ENCODE results near the gene EGFR. TPM values are rescaled to one million over a fixed set of nuclear protein-coding genes. Genes with fewer than 3 reads are reported as not detected.

EGFR gene
- polyA plus RNA-seq, 3 donors = 12.6 to 24.4 (median 13.6) TPM

DNA sequence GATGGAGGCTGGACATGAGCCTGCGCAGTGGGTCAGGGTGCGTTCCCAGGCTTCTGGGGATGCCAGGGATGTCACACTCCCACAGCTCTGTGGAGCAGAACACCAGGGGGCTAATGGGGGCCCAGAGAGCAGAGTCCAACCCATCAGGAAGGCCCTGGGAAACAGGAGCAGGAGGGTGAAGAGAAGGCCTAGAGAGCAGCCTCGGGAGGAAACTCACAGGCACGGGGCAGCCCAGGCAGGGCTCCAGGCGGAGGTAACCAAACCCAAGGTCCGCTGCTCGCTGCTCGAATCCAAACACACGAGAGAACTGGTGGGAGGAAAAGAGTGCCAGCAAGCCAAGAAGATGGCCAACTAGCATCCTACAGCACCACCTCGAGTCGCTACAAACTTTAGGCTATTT lies 215.6 kb downstream of the EGFR start:
- 84 to 87% (median 86%) methylated on average over 11 of the region's 11 CpGs for WGBS, 3 donors
- no peak overlapping the region for H3K27ac ChIP-seq (ENCODE audit: low read depth, low read length)

DNA sequence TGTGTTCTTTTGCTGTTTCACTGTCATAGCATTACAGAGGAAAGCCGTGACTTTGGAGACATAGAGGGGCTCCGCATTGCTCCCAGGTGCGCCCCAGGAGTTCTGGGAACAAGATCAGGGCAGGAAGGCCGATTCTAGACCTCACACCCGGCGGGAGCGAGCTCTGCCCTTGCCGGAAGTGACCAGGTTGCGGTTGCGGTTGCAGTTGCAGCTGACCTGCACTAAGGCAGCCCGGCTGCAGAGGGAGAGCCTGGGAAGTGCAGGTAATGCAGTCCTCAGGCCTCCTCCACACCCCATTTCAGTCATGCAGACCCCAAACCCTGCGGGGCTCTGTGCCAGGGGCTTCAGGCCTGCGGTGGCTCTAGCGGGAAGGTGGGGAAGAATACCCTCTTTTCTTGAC lies 216.3 kb downstream of the EGFR start:
- WGBS, 3 donors = 84 to 89% (median 87%) methylated on average over 14 of the region's 14 CpGs
- H3K27ac ChIP-seq (ENCODE audit: low read depth, low read length) = no peak overlapping the region

GRCh38 chr7:55235801-55236200 lies 217.0 kb downstream of the EGFR start:
- 76 to 83% (median 80%) methylated on average over 6 of the region's 6 CpGs for WGBS, 3 donors

DNA sequence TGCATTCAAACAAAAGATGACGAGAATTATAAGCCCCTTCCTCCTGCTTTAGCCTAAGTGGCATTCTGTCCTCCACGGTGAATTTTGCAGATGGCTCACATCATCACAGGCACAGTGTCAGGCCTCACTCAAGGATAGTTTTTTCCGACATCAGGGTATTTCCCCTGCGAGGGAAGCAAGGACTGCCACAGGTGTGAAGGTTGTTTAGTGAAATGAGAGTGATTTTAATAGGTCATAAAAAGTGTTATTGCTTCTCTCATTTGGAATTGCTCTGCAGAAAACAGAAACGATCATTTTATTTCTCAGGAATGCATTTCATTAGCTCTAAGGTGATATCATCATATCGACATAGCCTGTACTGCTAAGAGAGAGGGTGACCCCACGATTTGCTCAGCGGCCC lies 217.7 kb downstream of the EGFR start:
- 76 to 80% (median 79%) methylated on average over 8 of the region's 8 CpGs for WGBS, 3 donors
- no peak overlapping the region for H3K27ac ChIP-seq (ENCODE audit: low read depth, low read length)

More at GRCh38 chr7:55235801-55236200, 217.0 kb downstream of the EGFR start:
- H3K27ac ChIP-seq (ENCODE audit: low read depth, low read length) = no peak overlapping the region

DNA sequence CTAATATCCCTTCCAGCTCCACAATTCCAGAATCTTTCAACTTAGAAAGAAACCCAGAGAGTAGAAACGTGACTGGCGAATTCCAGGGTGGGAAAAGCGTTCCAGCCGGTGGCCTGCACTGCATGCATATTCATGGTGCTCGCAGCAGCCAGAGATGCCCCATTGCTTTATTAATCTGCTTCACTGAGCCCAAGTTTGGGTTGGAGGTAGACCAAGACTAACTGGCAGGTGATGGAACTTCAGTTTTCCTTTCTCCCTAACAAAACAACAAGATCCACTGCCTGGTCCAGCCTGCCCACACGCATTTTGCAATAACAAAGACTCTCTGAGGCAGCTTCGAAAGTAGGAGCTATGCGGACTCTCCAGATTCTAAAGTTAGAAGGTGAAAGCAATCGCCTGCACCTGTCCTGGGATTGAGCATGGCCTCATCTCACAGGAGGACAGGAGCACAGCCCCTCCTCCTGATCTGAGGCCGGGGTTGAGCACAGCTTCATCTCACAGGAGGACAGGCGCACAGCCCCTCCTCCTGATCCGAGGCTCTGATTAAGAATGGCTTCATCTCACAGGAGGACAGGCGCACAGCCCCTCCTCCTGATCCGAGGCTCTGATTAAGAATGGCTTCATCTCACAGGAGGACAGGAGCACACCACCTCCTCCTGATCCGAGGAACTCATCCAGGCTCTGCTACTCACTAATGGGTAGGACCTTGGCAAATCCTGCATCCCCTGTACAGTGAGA lies 218.5 kb downstream of the EGFR start:
- H3K27ac ChIP-seq (ENCODE audit: low read depth, low read length) = no peak overlapping the region
- WGBS, 3 donors = 73 to 83% (median 80%) methylated on average over 15 of the region's 15 CpGs

DNA sequence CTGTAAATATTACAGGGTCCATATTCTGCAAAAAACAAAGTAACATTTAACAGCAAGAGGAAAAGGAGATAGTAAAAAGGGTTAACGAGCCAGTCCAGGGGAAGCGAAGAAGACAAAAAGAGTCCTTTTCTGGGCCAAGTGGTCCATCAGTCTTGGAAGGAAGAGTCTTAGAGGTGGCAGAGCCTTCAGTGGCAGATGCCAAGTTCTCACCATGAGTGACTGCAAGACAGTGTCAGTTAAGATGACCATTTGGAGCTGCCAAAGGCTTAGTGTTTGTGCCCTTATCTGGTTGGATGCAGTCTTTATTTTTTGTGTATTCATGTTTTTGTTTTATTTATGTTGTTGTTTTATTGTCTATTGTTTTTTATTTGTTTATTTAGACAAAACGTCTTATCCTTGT lies 220.6 kb downstream of the EGFR start:
- no peak overlapping the region for H3K27ac ChIP-seq (ENCODE audit: low read depth, low read length)
- WGBS, 3 donors = 68 to 77% (median 74%) methylated on average over 3 of the region's 3 CpGs

- WGBS, 3 donors = 68 to 88% (median 83%) methylated on average over 16 of the region's 16 CpGs
These were observed 221.8 kb downstream of the EGFR start for GRCh38 chr7:55240418-55241142.

GRCh38 chr7:55241958-55242357 lies 223.1 kb downstream of the EGFR start:
- H3K27ac ChIP-seq (ENCODE audit: low read depth, low read length) = no peak overlapping the region
- WGBS, 3 donors = 87 to 93% (median 88%) methylated on average over 6 of the region's 6 CpGs

More at GRCh38 chr7:55240418-55241142, 221.8 kb downstream of the EGFR start:
- no peak overlapping the region for H3K27ac ChIP-seq (ENCODE audit: low read depth, low read length)

DNA sequence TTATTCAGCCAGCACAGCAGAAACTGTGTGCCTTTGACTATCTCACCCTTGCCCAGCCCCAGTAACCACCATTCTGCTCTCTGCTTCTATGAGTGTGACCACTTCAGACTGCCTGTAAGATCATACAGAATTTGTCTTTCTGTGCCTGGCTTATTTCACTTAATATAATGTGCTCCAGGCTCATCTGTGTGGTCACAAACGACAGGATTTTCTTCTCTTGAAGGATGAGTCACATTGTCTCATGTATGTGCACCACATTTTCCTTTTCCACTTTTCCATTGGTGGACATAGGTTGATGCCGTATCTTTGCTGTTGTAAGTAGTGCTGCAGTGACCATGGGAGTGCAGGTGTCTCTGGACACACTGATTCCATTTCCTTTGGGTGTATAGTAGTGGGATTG lies 223.8 kb downstream of the EGFR start:
- H3K27ac ChIP-seq (ENCODE audit: low read depth, low read length) = no peak overlapping the region
- WGBS, 3 donors = 74 to 76% (median 74%) methylated on average over 2 of the region's 2 CpGs

- WGBS, 3 donors = 86 to 92% (median 90%) methylated on average over 13 of the region's 13 CpGs
- no peak overlapping the region for H3K27ac ChIP-seq (ENCODE audit: low read depth, low read length)
These were observed 225.4 kb downstream of the EGFR start for GRCh38 chr7:55244006-55244745.

DNA sequence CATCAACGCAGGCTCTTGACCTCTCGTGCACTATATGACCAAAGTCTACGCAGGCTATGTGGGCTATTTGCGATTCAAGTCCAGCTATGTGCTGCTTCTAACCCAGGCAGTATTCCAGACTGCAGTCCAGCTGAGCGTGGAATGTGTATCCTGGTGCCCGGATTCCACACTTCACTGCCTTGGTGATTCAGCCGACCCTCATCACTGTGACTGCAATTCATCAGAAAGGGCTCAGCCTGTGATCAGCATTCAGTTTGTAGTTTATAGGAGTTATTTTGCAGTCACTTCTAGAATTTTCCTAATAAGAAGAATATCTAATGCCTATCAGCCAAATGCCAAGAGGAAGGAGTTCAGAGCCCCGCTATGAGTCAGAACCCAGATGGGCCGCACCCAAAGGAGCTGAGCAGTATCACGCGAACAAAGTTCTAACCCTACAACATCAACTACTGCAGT lies 226.5 kb downstream of the EGFR start:
- 79 to 91% (median 89%) methylated on average over 11 of the region's 11 CpGs for WGBS, 3 donors
- no peak overlapping the region for H3K27ac ChIP-seq (ENCODE audit: low read depth, low read length)

DNA sequence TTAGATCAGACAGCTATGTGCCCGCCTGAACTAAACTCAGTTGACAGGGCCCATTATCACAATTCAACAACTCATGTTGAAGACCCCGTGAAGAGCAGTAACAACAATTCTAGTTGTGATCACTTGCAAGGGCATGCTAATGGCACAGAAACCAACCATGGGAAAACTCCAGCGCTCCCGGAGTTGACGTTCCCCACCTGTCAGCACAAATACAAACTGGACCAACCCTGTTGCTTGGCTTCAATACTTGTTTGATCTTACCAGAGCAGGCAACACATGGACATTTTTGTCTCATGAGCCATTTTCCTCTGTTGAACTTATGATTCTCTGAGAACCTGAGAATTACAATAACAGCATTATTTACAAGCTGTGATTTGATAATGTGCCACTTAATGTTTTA lies 227.4 kb downstream of the EGFR start:
- no peak overlapping the region for H3K27ac ChIP-seq (ENCODE audit: low read depth, low read length)
- 82 to 92% (median 87%) methylated on average over 5 of the region's 5 CpGs for WGBS, 3 donors

GRCh38 chr7:55247428-55247827 lies 228.6 kb downstream of the EGFR start:
- H3K27ac ChIP-seq (ENCODE audit: low read depth, low read length) = no peak overlapping the region
- 67 to 88% (median 72%) methylated on average over 1 of the region's 1 CpG for WGBS, 3 donors

DNA sequence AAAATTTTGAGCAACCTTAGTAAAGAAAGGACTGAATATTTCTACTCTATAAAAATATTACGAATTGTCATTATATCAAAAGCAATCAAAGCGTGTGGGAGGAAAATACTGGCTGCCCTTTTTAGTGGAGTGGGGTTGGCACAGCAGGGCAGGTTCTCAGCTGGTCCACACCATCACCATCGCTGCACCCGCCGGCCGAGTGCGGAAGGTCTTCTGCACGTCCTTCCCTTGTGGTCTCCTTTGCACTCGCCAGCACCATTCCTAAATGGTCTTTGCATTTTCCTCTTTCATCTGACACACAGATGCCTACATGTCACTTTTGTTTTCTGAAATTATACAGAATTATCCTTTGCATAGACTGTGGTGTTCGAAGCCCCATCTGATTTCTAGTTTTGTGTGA lies 229.7 kb downstream of the EGFR start:
- 90 to 97% (median 95%) methylated on average over 10 of the region's 10 CpGs for WGBS, 3 donors
- H3K27ac ChIP-seq (ENCODE audit: low read depth, low read length) = no peak overlapping the region

GRCh38 chr7:55249332-55249731 lies 230.5 kb downstream of the EGFR start:
- H3K27ac ChIP-seq (ENCODE audit: low read depth, low read length) = no peak overlapping the region
- WGBS, 3 donors = 80 to 83% (median 81%) methylated on average over 8 of the region's 8 CpGs

DNA sequence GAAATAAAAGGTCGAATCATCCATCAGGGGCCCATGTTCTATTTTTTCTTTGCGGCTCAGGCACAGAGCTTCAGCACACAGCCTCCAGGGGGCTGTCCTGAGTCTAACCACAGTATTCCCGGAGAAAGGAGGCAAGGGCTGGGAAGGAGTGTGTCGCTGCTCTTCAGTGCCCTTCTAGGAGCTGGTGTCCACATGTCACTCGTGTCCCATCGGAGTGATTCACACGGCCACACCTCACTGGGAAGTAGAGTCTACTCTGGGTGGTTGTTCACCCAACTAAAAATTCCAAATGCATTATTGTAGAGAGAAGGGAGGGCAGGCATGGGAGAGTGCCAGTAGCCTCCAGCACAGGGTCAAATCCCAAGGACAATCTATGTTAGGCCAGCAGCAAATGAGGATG lies 231.5 kb downstream of the EGFR start:
- no peak overlapping the region for H3K27ac ChIP-seq (ENCODE audit: low read depth, low read length)
- 38 to 60% (median 50%) methylated on average over 7 of the region's 7 CpGs for WGBS, 3 donors

DNA sequence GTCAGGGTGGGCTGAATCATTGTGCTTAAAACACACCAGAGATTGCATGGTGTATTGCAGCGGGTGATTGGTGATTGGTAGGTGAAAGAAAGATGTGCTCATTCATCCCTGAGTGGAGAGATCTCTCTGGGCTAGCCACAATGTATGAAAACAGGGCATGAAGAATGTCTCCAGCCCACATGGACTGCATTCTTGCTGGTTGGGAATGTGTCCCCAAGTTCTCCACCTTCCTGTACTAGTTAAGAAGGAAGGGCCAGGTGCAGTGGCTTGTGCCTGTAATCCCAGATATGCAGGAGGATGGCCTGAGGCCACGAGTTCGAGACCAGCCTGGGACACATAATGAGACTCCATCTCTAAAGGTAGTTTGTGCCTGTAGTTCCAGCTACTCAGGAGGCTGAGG lies 232.5 kb downstream of the EGFR start:
- 90 to 94% (median 90%) methylated on average over 3 of the region's 3 CpGs for WGBS, 3 donors
- H3K27ac ChIP-seq (ENCODE audit: low read depth, low read length) = no peak overlapping the region

- 85 to 89% (median 86%) methylated on average over 7 of the region's 7 CpGs for WGBS, 3 donors
- H3K27ac ChIP-seq (ENCODE audit: low read depth, low read length) = no peak overlapping the region
These were observed 233.1 kb downstream of the EGFR start for GRCh38 chr7:55251911-55252310.

GRCh38 chr7:55252386-55252785 lies 233.6 kb downstream of the EGFR start:
- no peak overlapping the region for H3K27ac ChIP-seq (ENCODE audit: low read depth, low read length)
